ENCODE data around the gene VAMP4.

VAMP4 gene

GRCh38 chr1:171756856-171757255, 15.0 kb upstream of the VAMP4 start:
- no peak for TF ChIP-seq CTCF (IDR thresholded peaks at IDR 0.05)
- no peak for DNase-seq
- H3K9me3 Mint-ChIP-seq = peaks cover 15% of the 10 kb centered on the region
- no peak overlapping the region for H3K27ac Mint-ChIP-seq
- H3K4me1 Mint-ChIP-seq = no peaks in the 10 kb centered on the region
- peaks cover 3% of the 10 kb centered on the region for H3K27me3 Mint-ChIP-seq (ENCODE audit: low read depth, poor library complexity)
- H3K4me3 Mint-ChIP-seq = no peak overlapping the region
- H3K36me3 Mint-ChIP-seq (ENCODE audit: low read depth) = no peaks in the 10 kb centered on the region

- Mint-ChIP-seq H3K27ac (no peak overlapping the region), H3K9me3 (peaks cover 15% of the 10 kb centered on the region), H3K36me3 (ENCODE audit: low read depth) (no peaks in the 10 kb centered on the region), H3K27me3 (ENCODE audit: low read depth, poor library complexity) (peaks cover 3% of the 10 kb centered on the region), H3K4me1 (no peaks in the 10 kb centered on the region), H3K4me3 (no peak overlapping the region)
- TF ChIP-seq CTCF (IDR thresholded peaks at IDR 0.05) = no peak
- DNase-seq = no peak
Measured at GRCh38 chr1:171754971-171755370, 13.1 kb upstream of the VAMP4 start.

GRCh38 chr1:171754353-171754705, 12.5 kb upstream of the VAMP4 start:
- Mint-ChIP-seq H3K4me3 (no peak overlapping the region), H3K27me3 (ENCODE audit: low read depth, poor library complexity) (peaks cover 1% of the 10 kb centered on the region), H3K36me3 (ENCODE audit: low read depth) (no peaks in the 10 kb centered on the region), H3K9me3 (peaks cover 15% of the 10 kb centered on the region), H3K27ac (no peak overlapping the region), H3K4me1 (no peaks in the 10 kb centered on the region)
- TF ChIP-seq CTCF (IDR thresholded peaks at IDR 0.05) = no peak
- no peak for DNase-seq

- H3K4me3 Mint-ChIP-seq = no peak overlapping the region
- no peaks in the 10 kb centered on the region for H3K36me3 Mint-ChIP-seq (ENCODE audit: low read depth)
- DNase-seq = no peak
- H3K4me1 Mint-ChIP-seq = no peaks in the 10 kb centered on the region
- no peaks in the 10 kb centered on the region for H3K27me3 Mint-ChIP-seq (ENCODE audit: low read depth, poor library complexity)
- TF ChIP-seq CTCF (IDR thresholded peaks at IDR 0.05) = no peak
- peaks cover 15% of the 10 kb centered on the region for H3K9me3 Mint-ChIP-seq
- no peak overlapping the region for H3K27ac Mint-ChIP-seq
Measured at GRCh38 chr1:171753685-171754352, 12.0 kb upstream of the VAMP4 start.

GRCh38 chr1:171753182-171753581, 11.3 kb upstream of the VAMP4 start:
- TF ChIP-seq CTCF (IDR thresholded peaks at IDR 0.05) = no peak
- H3K4me1 Mint-ChIP-seq = no peaks in the 10 kb centered on the region

GRCh38 chr1:171751221-171751620, 9.4 kb upstream of the VAMP4 start:
- no peak for TF ChIP-seq CTCF (IDR thresholded peaks at IDR 0.05)
- no peak overlapping the region for H3K27ac Mint-ChIP-seq
- H3K4me3 Mint-ChIP-seq = no peak overlapping the region
- H3K27me3 Mint-ChIP-seq (ENCODE audit: low read depth, poor library complexity) = no peaks in the 10 kb centered on the region
- no peak for DNase-seq
- no peaks in the 10 kb centered on the region for H3K36me3 Mint-ChIP-seq (ENCODE audit: low read depth)
- peaks cover 3% of the 10 kb centered on the region for H3K9me3 Mint-ChIP-seq
- H3K4me1 Mint-ChIP-seq = no peaks in the 10 kb centered on the region

More at GRCh38 chr1:171753182-171753581, 11.3 kb upstream of the VAMP4 start:
- Mint-ChIP-seq H3K27ac (no peak overlapping the region), H3K36me3 (ENCODE audit: low read depth) (no peaks in the 10 kb centered on the region), H3K4me3 (no peak overlapping the region), H3K27me3 (ENCODE audit: low read depth, poor library complexity) (no peaks in the 10 kb centered on the region), H3K9me3 (peaks cover 15% of the 10 kb centered on the region)
- no peak for DNase-seq
